OCI-LY1 (cell line): ENCODE results near the gene DDHD1.

ENCODE experiments used
- H2AFZ ChIP-seq: fragments of 200-600 bp; sonication (generic), shearing (Covaris generic); 2 replicates; pipeline ENCODE4 v1.6.0; 2014; ENCODE audit warnings: antibody characterized with exemption, mild to moderate bottlenecking, low read length
- H3F3A ChIP-seq: fragments of 200-600 bp; sonication (generic), shearing (Covaris generic); 2 replicates; pipeline ENCODE4 v1.6.0; 2014; ENCODE audit warnings: mild to moderate bottlenecking, antibody characterized with exemption, low read length, moderate library complexity; ENCODE audit not compliant: insufficient read depth
- H3K27ac ChIP-seq: fragments of 200-600 bp; sonication (generic); 2 replicates; pipeline ENCODE4 v1.5.1; 2014; ENCODE audit warnings: low read length, mixed run types, mild to moderate bottlenecking, low read depth; ENCODE audit not compliant: poor library complexity, severe bottlenecking
- H3K27me3 ChIP-seq: fragments of 200-600 bp; sonication (generic); 2 replicates; pipeline ENCODE4 v1.6.0; 2014; ENCODE audit warnings: antibody characterized with exemption, mild to moderate bottlenecking, low read length, moderate library complexity; ENCODE audit not compliant: insufficient read depth
- H3K36me3 ChIP-seq: fragments of 200-600 bp; sonication (generic); 2 replicates; pipeline ENCODE4 v1.6.1; 2014; ENCODE audit warnings: mild to moderate bottlenecking, antibody characterized with exemption, low read length, moderate library complexity, mixed read lengths; ENCODE audit not compliant: insufficient read depth
- H3K4me1 ChIP-seq: fragments of 200-600 bp; sonication (generic); 2 replicates; pipeline ENCODE4 v1.5.1; 2014; ENCODE audit warnings: mild to moderate bottlenecking, low read length, moderate library complexity; ENCODE audit not compliant: insufficient read depth, severe bottlenecking
- H3K4me2 ChIP-seq: fragments of 200-600 bp; sonication (generic), shearing (Covaris generic); 2 replicates; pipeline ENCODE4 v1.6.1; 2014; ENCODE audit warnings: low read length
- H3K4me3 ChIP-seq: fragments of 200-600 bp; sonication (generic); 2 replicates; pipeline ENCODE4 v1.5.1; 2014; ENCODE audit warnings: low read length, low read depth, mild to moderate bottlenecking, mixed read lengths; ENCODE audit not compliant: poor library complexity, severe bottlenecking
- H3K79me2 ChIP-seq: fragments of 200-600 bp; shearing (Covaris generic); 2 replicates; pipeline ENCODE4 v1.6.1; 2016; ENCODE audit warnings: mixed run types, low read length, mixed read lengths; ENCODE audit not compliant: insufficient read depth
- H3K9ac ChIP-seq: fragments of 200-600 bp; sonication (generic), shearing (Covaris generic); 2 replicates; pipeline ENCODE4 v1.6.1; 2014; ENCODE audit warnings: mild to moderate bottlenecking, low read length, mixed read lengths
- H3K9me2 ChIP-seq: fragments of 200-600 bp; sonication (generic), shearing (Covaris generic); 2 replicates; pipeline ENCODE4 v1.6.1; 2014; ENCODE audit warnings: low read depth, mild to moderate bottlenecking, low read length, mixed read lengths
- H3K9me3 ChIP-seq: fragments of 200-600 bp; shearing (Covaris generic); 2 replicates; pipeline ENCODE4 v1.6.1; 2014; ENCODE audit warnings: low read length, mixed read lengths
- H4K20me1 ChIP-seq: fragments of 200-600 bp; sonication (generic), shearing (Covaris generic); 2 replicates; pipeline ENCODE4 v1.6.0; 2016; ENCODE audit warnings: mild to moderate bottlenecking, low read length; ENCODE audit not compliant: insufficient read depth
- CTCF ChIP-seq: fragments of 200-600 bp; sonication (generic), shearing (Covaris generic); IDR thresholded peaks from 2 replicates; pipeline ENCODE4 v1.5.1; 2017; ENCODE audit warnings: mild to moderate bottlenecking, antibody characterized with exemption, low read length, moderate library complexity, mixed read lengths
- EZH2 ChIP-seq: fragments of 200-600 bp; sonication (generic), shearing (Covaris generic); IDR thresholded peaks from 2 replicates; pipeline ENCODE4 v1.8.0; 2017; ENCODE audit warnings: borderline replicate concordance, mixed run types, mild to moderate bottlenecking, antibody characterized with exemption, low read length, moderate library complexity, mixed read lengths

DDHD1 gene

GRCh38 chr14:53060046-53060445 lies 93.1 kb downstream of the DDHD1 start:
- no peaks in the 10 kb centered on the region for H3K4me1 ChIP-seq
- no peaks in the 10 kb centered on the region for H3K9me3 ChIP-seq
- H3K27ac ChIP-seq, result no peak overlapping the region
- no peaks in the 10 kb centered on the region for H4K20me1 ChIP-seq
- H2AFZ ChIP-seq, result no peak overlapping the region
- H3K4me3 ChIP-seq, result no peak overlapping the region
- H3F3A ChIP-seq, result no peaks in the 10 kb centered on the region
- no peaks in the 10 kb centered on the region for H3K9me2 ChIP-seq
- no peak for TF ChIP-seq EZH2
- TF ChIP-seq CTCF, result no peak
- no peaks in the 10 kb centered on the region for H3K27me3 ChIP-seq
- no peak overlapping the region for H3K9ac ChIP-seq
- peaks cover 26% of the 10 kb centered on the region for H3K36me3 ChIP-seq
- H3K4me2 ChIP-seq, result no peak overlapping the region
- no peaks in the 10 kb centered on the region for H3K79me2 ChIP-seq

GRCh38 chr14:53055003-53055402 lies 98.1 kb downstream of the DDHD1 start:
- no peaks in the 10 kb centered on the region for H3F3A ChIP-seq
- H3K36me3 ChIP-seq, result peaks cover 47% of the 10 kb centered on the region
- H3K4me3 ChIP-seq, result no peak overlapping the region
- H3K9ac ChIP-seq, result no peak overlapping the region
- peak; percentile 78 for TF ChIP-seq CTCF
- TF ChIP-seq EZH2, result no peak
- no peaks in the 10 kb centered on the region for H3K9me2 ChIP-seq
- H2AFZ ChIP-seq, result no peak overlapping the region
- H4K20me1 ChIP-seq, result no peaks in the 10 kb centered on the region
- no peaks in the 10 kb centered on the region for H3K9me3 ChIP-seq
- no peaks in the 10 kb centered on the region for H3K4me1 ChIP-seq
- no peaks in the 10 kb centered on the region for H3K27me3 ChIP-seq
- H3K4me2 ChIP-seq, result no peak overlapping the region
- no peaks in the 10 kb centered on the region for H3K79me2 ChIP-seq
- H3K27ac ChIP-seq, result no peak overlapping the region

GRCh38 chr14:53054457-53054856 lies 98.7 kb downstream of the DDHD1 start:
- H3K4me1 ChIP-seq, result no peaks in the 10 kb centered on the region
- H3K4me2 ChIP-seq, result no peak overlapping the region
- TF ChIP-seq EZH2 (no peak), CTCF (no peak)
- no peaks in the 10 kb centered on the region for H3K9me3 ChIP-seq
- no peaks in the 10 kb centered on the region for H3K27me3 ChIP-seq
- H3K36me3 ChIP-seq, result peaks cover 50% of the 10 kb centered on the region
- H3K9ac ChIP-seq, result no peak overlapping the region
- H3K4me3 ChIP-seq, result no peak overlapping the region
- no peaks in the 10 kb centered on the region for H3F3A ChIP-seq
- no peaks in the 10 kb centered on the region for H3K9me2 ChIP-seq
- no peak overlapping the region for H3K27ac ChIP-seq
- no peaks in the 10 kb centered on the region for H4K20me1 ChIP-seq
- no peaks in the 10 kb centered on the region for H3K79me2 ChIP-seq
- H2AFZ ChIP-seq, result no peak overlapping the region
